HG03066 (cell line): ENCODE results near the gene PTPRN2.
"Not testable (repeated sequence)": the region's sequence is repeated elsewhere in the genome, so short reads cannot be mapped to it uniquely, and the experiment has no call there.

ENCODE experiments used
- ATAC-seq: cut with Tn5 transposase; IDR thresholded peaks from one replicate; pipeline ENCODE4 v1.9.1; 2021; ENCODE audit warnings: low read depth; ENCODE audit not compliant: unreplicated experiment

The PTPRN2 gene

DNA sequence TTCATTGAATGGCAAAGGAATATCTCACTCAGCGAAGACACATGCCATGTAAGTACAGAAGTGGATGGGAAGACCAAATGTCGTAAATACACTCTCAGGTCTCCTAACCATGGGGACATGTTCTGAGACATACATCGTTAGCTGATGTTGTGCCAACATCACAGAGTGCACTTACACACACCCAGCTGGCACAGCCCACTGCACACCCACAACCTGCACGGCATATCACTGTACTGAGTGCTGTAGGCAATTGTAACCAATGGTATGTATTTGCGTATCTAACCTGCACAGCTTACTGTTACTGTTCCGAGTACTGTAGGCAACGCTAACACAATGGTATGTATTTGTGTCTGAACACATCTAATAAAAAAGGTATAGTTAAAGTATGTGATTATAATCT, 550.4 kb downstream of the PTPRN2 start:
- no peak for ATAC-seq

GRCh38 chr7:158035343-158035742, 552.3 kb downstream of the PTPRN2 start:
- ATAC-seq, result no peak

GRCh38 chr7:158034571-158034970, 553.1 kb downstream of the PTPRN2 start:
- no peak for ATAC-seq

DNA sequence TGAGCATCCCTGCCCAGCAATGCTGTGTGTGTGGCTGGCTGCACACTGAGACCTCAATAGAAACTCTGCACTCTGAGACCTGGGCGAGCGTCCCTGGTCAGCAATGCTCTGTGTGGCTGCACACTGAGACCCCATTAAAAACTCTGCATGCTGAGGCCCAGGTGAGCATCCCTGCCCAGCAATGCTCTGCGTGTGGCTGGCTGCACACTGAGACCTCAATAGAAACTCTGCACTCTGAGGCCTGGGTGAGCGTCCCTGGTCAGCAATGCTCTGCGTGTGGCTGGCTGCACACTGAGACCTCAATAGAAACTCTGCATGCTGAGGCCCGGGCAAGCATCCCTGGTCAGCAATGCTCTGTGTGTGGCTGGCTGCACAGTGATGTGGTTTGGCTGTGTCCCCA, 553.7 kb downstream of the PTPRN2 start:
- ATAC-seq, result not testable (repeated sequence)

GRCh38 chr7:158033196-158033595, 554.4 kb downstream of the PTPRN2 start:
- no peak for ATAC-seq

GRCh38 chr7:158032561-158033115, 555.0 kb downstream of the PTPRN2 start:
- ATAC-seq, result no peak

DNA sequence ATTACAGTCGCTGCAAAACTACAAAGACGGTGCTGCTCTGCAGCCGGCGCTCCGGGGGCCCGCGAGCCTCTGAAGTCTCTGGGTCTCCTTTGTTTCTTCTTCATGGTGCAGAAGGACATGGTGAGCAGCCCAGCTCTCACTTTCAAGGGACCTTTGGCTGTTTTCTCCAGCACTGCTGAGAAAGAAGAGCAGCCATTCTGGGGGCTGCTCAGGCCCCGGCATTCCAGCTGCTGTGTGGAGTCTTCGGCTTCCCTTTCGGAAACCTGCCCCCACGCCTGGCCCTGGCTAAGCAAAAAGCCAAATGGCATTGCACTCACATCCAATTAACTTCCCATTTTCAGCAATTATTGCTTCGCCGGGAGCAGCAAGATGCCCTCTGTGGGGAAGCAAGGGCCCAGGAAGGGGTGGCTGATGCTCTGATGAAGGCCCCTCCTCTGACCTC, 555.7 kb downstream of the PTPRN2 start:
- ATAC-seq, result no peak

DNA sequence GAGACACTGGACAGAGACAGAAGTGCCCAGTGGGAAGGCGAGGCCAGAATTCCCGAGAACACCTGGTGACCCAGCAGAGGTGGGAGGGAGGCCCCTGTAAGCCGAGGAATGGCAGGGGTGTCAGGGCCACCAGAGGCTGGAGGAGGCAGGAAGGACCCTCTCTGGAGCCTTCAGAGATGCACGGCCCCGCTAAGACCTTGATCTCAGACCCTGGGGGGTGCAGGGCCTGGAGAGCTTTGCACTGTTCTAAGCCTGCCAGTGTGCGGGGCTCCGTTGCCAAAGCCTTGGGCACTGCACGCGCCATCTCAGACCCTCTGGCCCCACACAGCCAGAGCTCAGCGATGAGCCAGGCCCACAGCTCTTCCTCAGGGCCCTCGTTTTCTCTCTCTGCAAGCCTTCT, 557.1 kb downstream of the PTPRN2 start:
- ATAC-seq, result no peak

DNA sequence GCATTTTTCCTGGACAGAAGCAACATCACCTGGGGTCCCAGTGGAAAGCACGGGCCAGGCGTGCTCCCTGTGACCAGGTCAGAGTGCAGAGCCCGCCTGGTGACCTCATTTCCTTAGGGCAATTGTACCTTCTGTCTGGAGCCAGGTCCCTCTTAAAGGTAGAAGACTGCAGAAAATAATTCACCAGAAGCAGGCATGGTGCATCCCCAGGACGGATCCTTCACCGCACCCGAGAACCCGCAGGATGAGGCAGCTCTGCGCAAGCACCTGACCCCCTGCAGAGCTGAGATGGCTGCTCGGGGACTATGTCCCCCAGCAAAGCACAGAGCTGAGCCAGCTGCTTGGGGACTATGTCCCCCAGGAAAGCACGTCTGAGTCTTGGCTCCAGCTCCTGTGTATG, 557.6 kb downstream of the PTPRN2 start:
- ATAC-seq, result no peak

GRCh38 chr7:158029509-158029908, 558.1 kb downstream of the PTPRN2 start:
- no peak for ATAC-seq

DNA sequence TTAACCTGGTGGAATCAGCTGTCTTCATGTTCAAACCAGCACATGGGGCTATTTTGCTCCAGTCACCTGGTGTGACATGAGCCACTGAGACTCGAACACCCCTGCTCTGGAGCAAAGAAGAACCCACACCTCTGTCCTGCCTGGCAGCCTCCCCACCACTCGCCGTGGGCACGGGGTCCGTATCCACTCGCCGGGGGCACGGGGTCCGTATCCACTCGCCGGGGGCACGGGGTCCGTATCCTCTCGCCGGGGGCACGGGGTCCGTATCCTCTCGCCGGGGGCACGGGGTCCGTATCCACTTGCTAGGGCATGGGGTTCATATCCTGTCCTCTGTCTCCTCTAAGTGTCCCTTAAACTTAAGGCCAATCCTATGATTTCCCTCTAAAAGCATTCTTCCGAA, 558.7 kb downstream of the PTPRN2 start:
- ATAC-seq, result no peak

- no peak for ATAC-seq
Observed at GRCh38 chr7:158028290-158028941, 559.2 kb downstream of the PTPRN2 start.

- no peak for ATAC-seq
Observed at GRCh38 chr7:158027646-158028045, 560.0 kb downstream of the PTPRN2 start.

- ATAC-seq, result no peak
Observed at GRCh38 chr7:158026636-158027265, 560.9 kb downstream of the PTPRN2 start.

DNA sequence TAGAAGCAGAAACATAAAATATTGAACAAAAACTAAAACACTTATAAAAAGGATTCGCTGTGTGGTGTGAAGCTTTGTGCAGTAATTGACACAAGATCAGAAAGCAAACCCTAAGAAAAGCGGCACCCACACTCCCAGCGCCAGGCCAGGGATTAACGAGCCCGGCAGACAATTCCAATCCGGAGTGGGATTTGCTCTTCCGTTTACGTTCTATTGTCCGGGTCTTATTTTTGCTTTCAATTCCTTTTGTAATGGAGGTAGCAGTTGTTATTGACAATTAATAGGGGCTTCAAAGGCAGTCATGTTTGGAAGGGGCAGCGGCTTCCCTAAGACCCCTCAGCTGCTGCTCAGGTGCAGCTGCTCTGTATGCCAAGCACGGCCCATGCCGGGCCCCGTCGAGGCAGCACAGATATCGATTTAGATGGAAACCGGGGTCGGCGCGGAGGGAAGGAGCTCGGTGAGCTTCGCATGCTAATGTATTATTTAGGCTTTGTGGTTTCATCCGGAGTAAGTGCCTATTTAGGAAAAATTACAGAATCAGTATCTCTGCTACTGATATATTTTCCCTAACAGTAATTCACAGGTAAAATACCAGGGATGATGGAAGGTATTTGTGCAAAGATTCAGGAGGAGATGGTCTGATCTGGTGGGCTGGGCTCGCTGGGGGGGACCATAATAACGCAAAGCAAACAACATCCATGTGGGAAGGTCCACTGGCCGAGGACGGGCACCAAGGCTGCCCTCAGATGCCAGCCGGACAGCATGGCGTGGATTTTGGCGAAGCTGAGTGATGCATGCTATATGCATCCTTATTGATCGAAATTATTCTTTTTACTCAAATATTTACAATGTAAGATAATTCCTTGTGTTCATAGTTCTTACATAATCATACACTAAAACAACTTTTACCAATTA, 561.7 kb downstream of the PTPRN2 start:
- no peak for ATAC-seq

DNA sequence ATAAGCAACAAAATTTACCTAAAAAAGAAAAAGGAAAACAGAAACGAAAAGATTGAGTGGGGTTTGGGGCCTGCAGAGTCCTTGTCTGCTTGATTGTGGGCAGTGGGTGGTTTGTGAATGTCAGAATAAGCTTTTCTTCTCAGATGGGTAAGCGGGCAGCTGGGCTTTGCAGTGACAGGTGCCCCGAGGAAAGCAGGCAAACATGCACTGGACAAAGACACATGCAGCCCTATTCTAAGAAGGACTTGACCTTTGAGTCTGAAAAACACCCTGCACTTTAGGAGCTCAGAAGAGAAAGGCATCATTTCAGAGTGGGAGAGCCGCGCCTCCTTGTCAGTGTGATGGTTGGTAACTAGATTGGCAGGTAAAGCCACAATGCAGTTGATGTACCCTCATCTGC, 562.7 kb downstream of the PTPRN2 start:
- no peak for ATAC-seq

DNA sequence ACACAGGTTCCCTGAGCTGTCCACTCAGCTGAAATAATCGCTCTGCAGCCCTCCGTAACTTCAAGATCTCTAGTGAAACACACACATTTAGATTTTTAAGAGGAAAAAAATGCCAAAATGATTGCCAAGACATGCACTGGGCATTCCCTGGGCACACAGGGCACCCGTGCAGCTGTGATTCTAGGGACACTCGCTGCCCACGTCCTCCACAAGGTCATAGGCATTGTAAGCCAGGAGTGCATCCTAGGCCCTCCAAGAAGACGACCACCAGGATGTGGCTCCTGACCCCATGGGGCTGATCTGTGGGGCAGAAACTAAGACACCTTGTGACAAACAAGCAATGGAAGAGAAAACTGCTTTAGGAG, 563.3 kb downstream of the PTPRN2 start:
- ATAC-seq, result no peak

- ATAC-seq, result no peak
Observed at GRCh38 chr7:158023681-158024350, 563.8 kb downstream of the PTPRN2 start.

GRCh38 chr7:158023157-158023556, 564.5 kb downstream of the PTPRN2 start:
- no peak for ATAC-seq

DNA sequence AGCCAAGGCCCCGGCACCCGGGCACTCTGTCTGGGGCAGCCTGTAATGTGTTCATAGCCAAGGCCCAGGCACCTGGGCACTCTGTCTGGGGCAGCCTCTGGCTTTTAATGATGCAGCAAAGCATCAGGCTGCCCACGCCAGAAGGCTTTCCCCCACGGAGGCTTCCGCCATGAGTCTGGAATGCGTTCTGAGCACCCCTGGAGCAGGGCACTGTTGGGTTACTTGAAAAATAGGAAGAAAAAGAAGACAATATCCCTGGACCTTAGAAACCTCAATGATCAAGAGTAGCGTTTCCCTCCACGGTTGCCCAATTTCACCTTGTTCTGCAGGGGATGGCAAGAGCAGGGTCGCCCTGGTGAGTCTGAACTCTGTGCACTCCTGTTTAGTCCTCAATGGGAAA, 565.0 kb downstream of the PTPRN2 start:
- no peak for ATAC-seq

GRCh38 chr7:158021836-158022235, 565.8 kb downstream of the PTPRN2 start:
- no peak for ATAC-seq
